ENCODE results near the gene ZNF653. TPM values are rescaled to one million over a fixed set of nuclear protein-coding genes. Genes with fewer than 3 reads are reported as not detected.

ZNF653 gene
- total RNA-seq, 1 experiment from 2014 or later = 10.3 TPM

DNA sequence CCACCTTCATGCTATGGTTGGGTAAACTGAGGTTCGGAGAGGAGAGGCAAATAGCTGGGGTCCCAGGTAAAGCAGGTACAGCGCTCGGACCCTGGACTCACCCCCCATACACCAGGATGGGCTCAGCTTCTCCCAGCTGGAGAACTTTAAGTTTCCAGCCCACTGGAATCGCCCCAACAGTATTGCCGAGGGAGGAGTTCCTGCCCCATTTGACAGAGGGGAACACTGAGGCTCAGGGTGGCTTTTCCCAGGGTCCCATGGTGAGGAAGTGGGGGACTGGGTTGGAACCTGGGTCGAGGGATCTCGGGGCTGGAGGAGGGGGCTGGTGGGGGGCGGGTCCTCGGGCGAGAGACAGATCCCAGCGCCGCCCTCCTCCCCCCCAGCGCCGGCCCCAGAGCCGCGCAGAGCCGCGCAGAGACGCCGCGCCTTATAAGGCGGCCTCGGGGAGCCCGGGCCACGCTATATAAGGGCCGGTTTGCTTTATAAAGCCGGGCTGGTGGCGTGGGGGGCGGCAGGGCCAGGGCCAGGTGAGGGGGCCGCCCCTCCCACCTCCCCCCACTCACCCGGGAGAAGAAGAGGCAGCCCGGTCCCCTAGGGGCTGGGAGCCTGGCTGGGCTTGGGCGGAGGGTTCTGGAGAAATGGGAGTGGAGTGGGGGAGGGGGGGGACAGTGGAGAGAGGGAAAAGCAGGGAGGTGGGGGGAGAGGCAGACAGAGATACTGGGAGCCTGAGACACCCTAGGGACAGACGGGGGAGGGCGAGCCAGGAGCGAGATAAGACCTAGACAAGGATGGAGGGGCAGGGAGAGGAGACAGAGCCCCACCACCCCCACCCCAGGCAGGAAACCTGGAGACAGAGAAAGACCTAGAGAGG is 34.1 kb upstream of the ZNF653 start:
- ChIA-PET CTCF (interaction anchor here (0.9 to 1.8 kb wide), 6 partner anchors 8 to 157 kb away, joined by 3 to 11 read pairs (median 6); partner anchors contain the start of gene ELOF1), POLR2A (interaction anchor here (1.2 to 1.5 kb wide), 3 partner anchors 9 to 19 kb away, joined by 4 to 8 read pairs (median 6); partner anchors contain the start of gene ECSIT)
- Mint-ChIP-seq H3K27me3 (ENCODE audit: low read depth) (peaks cover 13% of the 10 kb centered on the region), H3K9me3 (no peaks in the 10 kb centered on the region), H3K27ac (no peak overlapping the region), H3K4me3 (peak overlapping the region; percentile 61), H3K36me3 (no peaks in the 10 kb centered on the region), H3K4me1 (peaks cover 21% of the 10 kb centered on the region)
- TF ChIP-seq NR2C2 (CRISPR knock-in tag; IDR thresholded peaks at IDR 0.05) = no peak
- no peak for TF ChIP-seq NFYB (CRISPR knock-in tag; conservative IDR thresholded peaks at IDR 0.05; ENCODE audit: low read depth)
- no peak for TF ChIP-seq ETV6 (CRISPR knock-in tag; IDR thresholded peaks at IDR 0.05)
- no peak for TF ChIP-seq ZBTB21 (CRISPR knock-in tag; IDR thresholded peaks at IDR 0.05; ENCODE audit: borderline replicate concordance)
- TF ChIP-seq ZNF263 (CRISPR knock-in tag; IDR thresholded peaks at IDR 0.05; ENCODE audit: low read depth) = no peak
- TF ChIP-seq USF1 (CRISPR knock-in tag; IDR thresholded peaks at IDR 0.05) = no peak
- ATAC-seq = peak; percentile 63
- peak; percentile 38 for DNase-seq (ENCODE audit: low spot score)

DNA sequence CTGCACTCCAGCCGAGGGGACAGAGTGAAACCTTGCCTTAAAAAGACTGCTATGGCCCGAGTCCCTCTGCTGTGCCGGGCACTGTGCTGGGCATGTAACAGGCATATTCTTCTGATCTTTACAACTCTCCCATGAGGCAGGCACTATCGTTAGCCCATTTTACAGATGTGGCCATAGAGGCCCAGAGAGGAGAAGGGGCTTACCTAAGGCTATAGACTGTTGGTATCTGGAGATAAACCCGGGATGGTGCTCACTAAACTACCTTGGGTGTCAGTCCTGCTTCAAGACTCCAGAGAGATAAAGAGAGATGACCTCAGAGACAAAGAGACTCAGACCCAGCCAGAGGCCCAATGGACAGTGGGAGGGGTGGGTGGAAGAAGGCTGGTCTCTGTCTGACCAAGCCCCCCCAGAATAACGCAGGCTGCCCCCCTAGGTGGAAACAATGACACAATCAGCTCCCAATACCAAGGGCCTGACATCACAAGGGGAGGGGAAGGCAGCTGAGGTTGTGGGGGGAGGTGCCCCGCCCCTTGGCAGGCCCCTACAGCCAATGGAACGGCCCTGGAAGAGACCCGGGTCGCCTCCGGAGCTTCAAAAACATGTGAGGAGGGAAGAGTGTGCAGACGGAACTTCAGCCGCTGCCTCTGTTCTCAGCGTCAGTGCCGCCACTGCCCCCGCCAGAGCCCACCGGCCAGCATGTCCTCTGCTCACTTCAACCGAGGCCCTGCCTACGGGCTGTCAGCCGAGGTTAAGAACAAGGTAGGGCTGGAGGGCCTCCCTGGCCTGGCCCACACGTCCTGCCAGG is 32.8 kb upstream of the ZNF653 start, which contains the start of gene CNN1:
TSS of gene CNN1 (plus strand) at position 620 of the 805 bp plus-strand sequence. CDS start at position 697, 77 bp downstream.
- DNase-seq (ENCODE audit: low spot score) (peak; percentile 79), ATAC-seq (peak; percentile 66)
- peaks cover 25% of the 10 kb centered on the region for H3K27me3 Mint-ChIP-seq (ENCODE audit: low read depth)
- peak within 1 kb of the TSS; percentile 61 for H3K4me3 Mint-ChIP-seq
- H3K9me3 Mint-ChIP-seq = no peaks in the 10 kb centered on the region
- no peaks in the 10 kb centered on the region for H3K36me3 Mint-ChIP-seq
- H3K27ac Mint-ChIP-seq = peak within 1 kb of the TSS; percentile 90
- H3K4me1 Mint-ChIP-seq = peaks cover 21% of the 10 kb centered on the region
- no peak for TF ChIP-seq TEAD1 (CRISPR knock-in tag; IDR thresholded peaks at IDR 0.05)
- TF ChIP-seq USF2 (CRISPR knock-in tag; IDR thresholded peaks at IDR 0.05) = no peak
- no peak for TF ChIP-seq FOXK1 (CRISPR knock-in tag; IDR thresholded peaks at IDR 0.05)
- ChIA-PET POLR2A (interaction anchor here (0.5 to 1.6 kb wide), 8 partner anchors 8 to 69 kb away, joined by 3 to 8 read pairs (median 4); partner anchors contain the start of genes ECSIT and ELOF1), CTCF (interaction anchor here (0.6 to 1.8 kb wide), 10 partner anchors 8 to 599 kb away, joined by 3 to 11 read pairs (median 4); partner anchors contain the start of genes ELOF1 and SWSAP1)

DNA sequence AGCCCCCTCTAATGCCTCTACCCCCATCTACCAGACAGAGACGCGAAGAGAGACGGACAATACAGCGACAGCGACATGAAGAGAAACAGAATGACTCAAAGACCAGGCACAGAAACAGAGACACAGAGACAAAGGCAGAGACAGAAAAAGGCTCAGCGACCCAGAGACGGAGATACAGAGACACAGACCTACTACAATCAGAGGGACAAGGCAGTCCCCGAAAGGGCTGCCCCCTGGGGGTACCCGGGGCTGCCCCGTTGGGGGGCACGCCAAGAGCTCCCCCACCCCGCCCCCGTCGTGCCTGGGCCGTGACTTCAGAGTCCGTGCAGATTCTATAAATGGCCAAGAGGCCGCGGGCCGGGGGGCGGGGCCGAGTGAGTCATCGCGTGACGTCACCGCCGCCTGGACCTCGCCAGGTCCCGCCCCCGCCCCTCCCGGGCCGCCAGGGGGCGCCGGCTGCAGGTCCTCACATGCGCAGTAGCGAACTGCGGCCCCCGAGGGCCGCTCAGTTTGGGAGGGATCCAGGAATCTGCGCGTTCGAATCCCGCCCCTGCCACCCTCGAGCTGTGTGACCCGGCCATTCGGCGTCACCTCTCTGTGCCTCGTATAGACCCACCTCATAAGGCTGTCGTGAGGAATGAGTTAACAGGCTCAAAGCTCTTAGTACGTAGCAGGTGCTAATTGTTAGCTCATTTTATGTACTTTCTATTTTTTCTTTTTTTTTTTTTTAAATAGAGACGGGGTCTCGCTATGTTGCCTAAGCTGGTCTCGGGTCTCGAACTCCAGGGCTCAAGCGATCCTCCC is 30.4 kb upstream of the ZNF653 start:
- POLR2A ChIA-PET = interaction anchor here (0.6 kb wide), 2 partner anchors 29 to 227 kb away, joined by 3 to 4 read pairs; no protein-coding TSS in a partner anchor
- Mint-ChIP-seq H3K4me3 (peak overlapping the region; percentile 78), H3K27ac (peak overlapping the region; percentile 88), H3K27me3 (ENCODE audit: low read depth) (peaks cover 35% of the 10 kb centered on the region), H3K4me1 (peaks cover 21% of the 10 kb centered on the region), H3K36me3 (no peaks in the 10 kb centered on the region), H3K9me3 (no peaks in the 10 kb centered on the region)
- CTCF ChIA-PET = interaction anchor here (0.5 to 2.0 kb wide), 11 partner anchors 11 to 262 kb away, joined by 3 to 12 read pairs (median 4); partner anchors contain the start of genes ELOF1 and ZNF491
- DNase-seq (ENCODE audit: low spot score) (peak; percentile 94), ATAC-seq (peak; percentile 46)
- no peak for TF ChIP-seq NR1H2 (CRISPR knock-in tag; IDR thresholded peaks at IDR 0.05)
- no peak for TF ChIP-seq ZNF263 (CRISPR knock-in tag; IDR thresholded peaks at IDR 0.05; ENCODE audit: low read depth)
- TF ChIP-seq SP1 (CRISPR knock-in tag; conservative IDR thresholded peaks at IDR 0.05) = peak; percentile 94
- 0 out of 2 replicates have a peak, but pooled peaks have one; percentile 75 for TF ChIP-seq CREM (CRISPR knock-in tag; IDR thresholded peaks at IDR 0.05)
- no peak; the same call in 1 of the 2 replicates for TF ChIP-seq ZNF396 (CRISPR knock-in tag; IDR thresholded peaks at IDR 0.05; ENCODE audit: borderline replicate concordance)
- 0 out of 2 replicates have a peak, but pooled peaks have one; percentile 29 for TF ChIP-seq ETV6 (CRISPR knock-in tag; IDR thresholded peaks at IDR 0.05)
- no peak for TF ChIP-seq E2F1 (CRISPR knock-in tag; IDR thresholded peaks at IDR 0.05)
- no peak for TF ChIP-seq NFE2L1 (CRISPR knock-in tag; IDR thresholded peaks at IDR 0.05)
- TF ChIP-seq, protein P1, sequence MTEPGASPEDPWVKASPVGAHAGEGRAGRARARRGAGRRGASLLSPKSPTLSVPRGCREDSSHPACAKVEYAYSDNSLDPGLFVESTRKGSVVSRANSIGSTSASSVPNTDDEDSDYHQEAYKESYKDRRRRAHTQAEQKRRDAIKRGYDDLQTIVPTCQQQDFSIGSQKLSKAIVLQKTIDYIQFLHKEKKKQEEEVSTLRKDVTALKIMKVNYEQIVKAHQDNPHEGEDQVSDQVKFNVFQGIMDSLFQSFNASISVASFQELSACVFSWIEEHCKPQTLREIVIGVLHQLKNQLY (CRISPR knock-in tag; IDR thresholded peaks at IDR 0.05) = no peak
- peak; percentile 84; the same call in 1 of the 2 replicates for TF ChIP-seq GTF2I (CRISPR knock-in tag; conservative IDR thresholded peaks at IDR 0.05)
- no peak for TF ChIP-seq MYBL2 (CRISPR knock-in tag; IDR thresholded peaks at IDR 0.05)
- no peak for TF ChIP-seq ZNF512 (CRISPR knock-in tag; IDR thresholded peaks at IDR 0.05; ENCODE audit: borderline replicate concordance)
